IMR-90 (cell line): ENCODE results near the gene AKNA. TPM values are rescaled to one million over a fixed set of nuclear protein-coding genes. Genes with fewer than 3 reads are reported as not detected.
A peak's percentile ranks its signal among the peaks of the same experiment; 100 is the strongest.

Experiments
- ATAC-seq: fragments of 200-7000 bp; cut with Tn5 transposase; 2 replicates; pipeline ENCODE4 v1.9.1; 2020; ENCODE audit warnings: low read depth, mild to moderate bottlenecking, moderate library complexity
- BruUV-seq: library from RNA; stranded (reverse); fragments of 400-500 nt; replicated peaks from 2 replicates; lab custom pipeline; 2021; lab: Mats Ljungman, UMichigan
- CTCF ChIA-PET: fragments of 300-600 bp; formaldehyde crosslinking; extraction: SDS; loops from one replicate; lab custom pipeline; 2021; ENCODE audit warnings: antibody characterized with exemption; lab: Yijun Ruan, JAX
- POLR2A ChIA-PET: fragments of 300-600 bp; sonication (Branson Sonifier 250); formaldehyde crosslinking; loops from one replicate; lab custom pipeline; 2022; ENCODE audit warnings: antibody characterized with exemption; ENCODE audit not compliant: unreplicated experiment; lab: Charles Lee
- DNase-seq: peaks from one replicate; pipeline ENCODE4 v3.0.0; 2013
- H2AFZ ChIP-seq: replicated peaks from 2 replicates; pipeline ENCODE3; 2013; ENCODE audit warnings: low read length, mild to moderate bottlenecking; ENCODE audit not compliant: poor library complexity
- H2AK5ac ChIP-seq: 2 replicates; pipeline ENCODE4 v1.6.1; 2013; ENCODE audit warnings: low read depth, low read length, inconsistent platforms
- H2AK9ac ChIP-seq: replicated peaks from 2 replicates; pipeline ENCODE3; 2013; ENCODE audit warnings: mild to moderate bottlenecking, low read depth, low read length, moderate library complexity; ENCODE audit not compliant: poor library complexity
- H2BK120ac ChIP-seq: 2 replicates; pipeline ENCODE4 v1.6.1; 2013; ENCODE audit warnings: low read depth, low read length, inconsistent platforms
- H2BK15ac ChIP-seq: 3 replicates; pipeline ENCODE4 v1.6.1; 2013; ENCODE audit warnings: low read depth, low read length, inconsistent platforms
- H2BK20ac ChIP-seq: 2 replicates; pipeline ENCODE4 v1.6.1; 2013; ENCODE audit warnings: low read depth, mild to moderate bottlenecking, inconsistent platforms, low read length, moderate library complexity
- H2BK5ac ChIP-seq: 2 replicates; pipeline ENCODE4 v1.6.1; 2013; ENCODE audit warnings: mild to moderate bottlenecking, low read depth, low read length, inconsistent platforms; ENCODE audit not compliant: poor library complexity, severe bottlenecking
- H3K14ac ChIP-seq: replicated peaks from 2 replicates; pipeline ENCODE4 v1.6.1; 2013; ENCODE audit warnings: low read depth, low read length, inconsistent platforms
- H3K18ac ChIP-seq: 2 replicates; pipeline ENCODE4 v1.6.1; 2013; ENCODE audit warnings: low read depth, low read length, control low read depth
- H3K23ac ChIP-seq: 2 replicates; pipeline ENCODE4 v1.6.1; 2013; ENCODE audit warnings: low read depth, low read length, inconsistent platforms
- H3K27ac ChIP-seq: 2 replicates; pipeline ENCODE4 v1.5.1; 2013; ENCODE audit warnings: mild to moderate bottlenecking, control low read depth, low read length; ENCODE audit not compliant: insufficient read depth
- H3K27me3 ChIP-seq: 2 replicates; pipeline ENCODE4 v1.6.1; 2013; ENCODE audit warnings: low read length; ENCODE audit not compliant: control insufficient read depth, insufficient read depth
- H3K36me3 ChIP-seq: 2 replicates; pipeline ENCODE4 v1.6.1; 2013; ENCODE audit warnings: low read length, mixed read lengths; ENCODE audit not compliant: control insufficient read depth, insufficient read depth
- H3K4ac ChIP-seq: 2 replicates; pipeline ENCODE4 v1.6.1; 2013; ENCODE audit warnings: low read depth, low read length, inconsistent platforms
- H3K4me1 ChIP-seq: 2 replicates; pipeline ENCODE4 v1.6.1; 2013; ENCODE audit warnings: low read length, mixed read lengths; ENCODE audit not compliant: control insufficient read depth, insufficient read depth
- H3K4me2 ChIP-seq: 2 replicates; pipeline ENCODE4 v1.6.1; 2013; ENCODE audit warnings: low read depth, mild to moderate bottlenecking, control low read depth, low read length, moderate library complexity
- H3K4me3 ChIP-seq: 2 replicates; pipeline ENCODE4 v1.5.1; 2013; ENCODE audit warnings: low read depth, mild to moderate bottlenecking, control low read depth, low read length, moderate library complexity; ENCODE audit not compliant: insufficient read depth
- H3K56ac ChIP-seq: 2 replicates; pipeline ENCODE4 v1.6.1; 2013; ENCODE audit warnings: low read length, inconsistent platforms; ENCODE audit not compliant: insufficient read depth; ENCODE audit errors: extremely low read depth
- H3K79me1 ChIP-seq, 2 experiments: 2 replicates each; pipeline ENCODE4 v1.6.1; 2013; ENCODE audit warnings: low read length in 2 of 2, inconsistent platforms in 1 of 2, low read depth in 1 of 2
- H3K9ac ChIP-seq: 2 replicates; pipeline ENCODE4 v1.6.1; 2013; ENCODE audit warnings: low read depth, low read length, control low read depth
- H3K9me1 ChIP-seq: 2 replicates; pipeline ENCODE4 v1.6.1; 2013; ENCODE audit warnings: low read length, inconsistent platforms; ENCODE audit not compliant: insufficient read depth
- H3K9me3 ChIP-seq: 2 replicates; pipeline ENCODE4 v1.6.1; 2013; ENCODE audit warnings: low read length; ENCODE audit not compliant: control insufficient read depth, insufficient read depth
- H4K20me1 ChIP-seq: 2 replicates; pipeline ENCODE4 v1.6.1; 2013; ENCODE audit warnings: low read length, inconsistent platforms; ENCODE audit not compliant: insufficient read depth
- H4K5ac ChIP-seq: 2 replicates; pipeline ENCODE4 v1.6.1; 2013; ENCODE audit warnings: mild to moderate bottlenecking, low read depth, low read length, control low read depth
- H4K8ac ChIP-seq, 2 experiments: 2 replicates each; pipeline ENCODE4 v1.6.1; 2013; ENCODE audit warnings: low read depth in 2 of 2, low read length in 2 of 2, control low read depth in 1 of 2, inconsistent platforms in 1 of 2
- H4K91ac ChIP-seq: 2 replicates; pipeline ENCODE4 v1.6.1; 2013; ENCODE audit warnings: low read depth, low read length, inconsistent platforms; ENCODE audit not compliant: insufficient read depth
- BHLHE40 ChIP-seq: fragments of 150-350 bp; IDR thresholded peaks from 2 replicates; pipeline ENCODE4 v1.6.1; 2016; ENCODE audit warnings: mild to moderate bottlenecking, low read depth, low read length
- CEBPB ChIP-seq: IDR thresholded peaks from 2 replicates; pipeline ENCODE4 v1.6.1; 2012; ENCODE audit warnings: low read depth, low read length, improper control_type of control experiment
- CHD1 ChIP-seq: IDR thresholded peaks from 2 replicates; pipeline ENCODE4 v1.6.1; 2012; ENCODE audit warnings: low read depth, low read length, improper control_type of control experiment
- FOS ChIP-seq: fragments of 150-350 bp; IDR thresholded peaks from 2 replicates; pipeline ENCODE4 v1.6.1; 2016; ENCODE audit warnings: low read depth, low read length
- MAFK ChIP-seq: IDR thresholded peaks from 2 replicates; pipeline ENCODE4 v1.6.1; 2012; ENCODE audit warnings: low read depth, low read length, improper control_type of control experiment
- MAZ ChIP-seq: IDR thresholded peaks from 2 replicates; pipeline ENCODE4 v1.6.1; 2012; ENCODE audit warnings: low read depth, mild to moderate bottlenecking, low read length, improper control_type of control experiment, moderate library complexity, borderline replicate concordance
- MXI1 ChIP-seq: IDR thresholded peaks from 2 replicates; pipeline ENCODE4 v1.6.1; 2012; ENCODE audit warnings: low read depth, mild to moderate bottlenecking, low read length, moderate library complexity, borderline replicate concordance
- NFE2L2 ChIP-seq: fragments of 150-350 bp; IDR thresholded peaks from 2 replicates; pipeline ENCODE4 v1.6.1; 2016; ENCODE audit warnings: low read depth, mild to moderate bottlenecking, low read length
- POLR2A ChIP-seq: IDR thresholded peaks from 2 replicates; pipeline ENCODE4 v1.6.1; 2012; ENCODE audit warnings: mild to moderate bottlenecking, low read depth, low read length
- RAD21 ChIP-seq: IDR thresholded peaks from 2 replicates; pipeline ENCODE4 v1.6.1; 2012; ENCODE audit warnings: low read length, improper control_type of control experiment
- RCOR1 ChIP-seq: IDR thresholded peaks from 2 replicates; pipeline ENCODE4 v1.6.1; 2012; ENCODE audit warnings: mild to moderate bottlenecking, low read length, improper control_type of control experiment; ENCODE audit not compliant: insufficient replicate concordance
- SMC3 ChIP-seq: fragments of 150-350 bp; IDR thresholded peaks from 2 replicates; pipeline ENCODE4 v1.6.1; 2016; ENCODE audit warnings: low read depth, mild to moderate bottlenecking, antibody characterized with exemption, low read length, moderate library complexity
- WGBS, 2 experiments: methylation state at CpG; one replicate each; pipeline versions ENCODE4 v1.1.5 to v1.1.7; 2013; ENCODE audit warnings: missing lambda C conversion rate in 2 of 2; ENCODE audit not compliant: insufficient read length in 1 of 2; ENCODE audit errors: extremely low coverage in 2 of 2; 5-methylcytosine and 5-hydroxymethylcytosine counted together
- dilution Hi-C: fragments of 300-500 bp; cut with HindIII; formaldehyde crosslinking; loops from one replicate; pipeline ENCODE4 v1.14.3; 2018; ENCODE audit warnings: low sequenced_read_pairs; ENCODE audit not compliant: unreplicated experiment
- in situ Hi-C: fragments of 300-500 bp; cut with MboI; formaldehyde crosslinking; loops from 3 replicates; pipeline ENCODE4 v1.14.3; 2019; ENCODE audit warnings: low sequenced_read_pairs, inconsistent platforms, mixed read lengths
- intact Hi-C: fragments of 100-400 bp; cut with micrococcal nuclease; formaldehyde crosslinking; loops from 2 replicates; pipeline ENCODE4 v1.10.0; 2022
- polyA plus RNA-seq, 3 experiments: library from polyadenylated mRNA; depleted of rRNA; stranded (reverse); fragments of >200 nt; gene quantifications; 2 replicates each; pipeline ENCODE4 v1.2.3, GENCODE V29; 2012; ENCODE audit warnings: low replicate concordance in 1 of 3
- total RNA-seq: library from RNA; depleted of rRNA; stranded (reverse); fragments of >200 nt; gene quantifications from 2 replicates; pipeline ENCODE4 v1.2.3, GENCODE V29; 2012
- TF ChIP-seq, protein P1 (sequence below): fragments of 150-350 bp; IDR thresholded peaks from 2 replicates; pipeline ENCODE4 v1.6.1; 2017; ENCODE audit warnings: mild to moderate bottlenecking, antibody characterized with exemption, low read length, low read depth
- TF ChIP-seq, protein P2 (sequence below): conservative IDR thresholded peaks from 2 replicates; pipeline ENCODE4 v1.5.1; 2012; ENCODE audit warnings: mild to moderate bottlenecking, low read depth, low read length, improper control_type of control experiment

Gene AKNA
- total and polyA plus RNA-seq, 2 of the 4 experiments (the other 2 are of a cell fraction), result 2.7 to 7.3 TPM

DNA sequence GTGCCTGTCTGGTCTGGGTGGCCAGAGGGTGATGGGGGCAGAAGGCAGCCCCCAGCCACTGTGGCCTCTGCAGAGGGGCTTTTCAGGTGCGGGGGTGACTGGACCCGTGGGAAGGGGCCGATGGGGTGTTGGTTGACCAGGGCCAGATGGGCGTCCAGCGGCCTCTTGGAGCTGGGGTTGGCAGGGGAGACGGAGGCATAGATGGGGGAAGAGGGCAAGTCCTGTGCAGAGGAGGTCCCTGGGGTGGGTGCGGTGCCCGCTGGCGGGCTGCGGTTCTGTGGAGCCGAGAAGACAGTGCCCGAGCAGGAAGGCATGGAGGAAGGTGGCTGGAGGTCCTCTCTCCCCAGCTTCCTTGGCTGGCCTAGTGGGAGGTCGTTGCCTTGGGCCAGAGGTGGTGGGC is 18.7 kb upstream of the AKNA start:
- WGBS, 2 experiments, result 71% methylated on average over 6 of the region's 13 CpGs; no CpG with 5 or more reads in 1 of the 2 experiments
- dilution Hi-C loops (no loop called here), in situ Hi-C loops (loop anchor here (5.0 to 10.0 kb wide), 3 partner anchors 241 to 498 kb away; no protein-coding TSS in a partner anchor), intact Hi-C loops (loop anchor here (5.0 to 10.0 kb wide), 3 partner anchors 181 to 498 kb away; partner anchors contain the start of gene ATP6V1G1)
- Histone ChIP-seq H2AK9ac (no peak overlapping the region), H4K91ac (no peak overlapping the region), H4K5ac (no peak overlapping the region), H3K4ac (no peak overlapping the region), H3K9me1 (no peaks in the 10 kb centered on the region), H4K20me1 (0 out of 2 replicates have a peak, but pooled peaks cover 4% of the 10 kb centered on the region), H3K4me2 (no peak overlapping the region), H2BK20ac (no peak overlapping the region), H2BK15ac (no peak overlapping the region), H2AK5ac (0 out of 2 replicates have a peak overlapping the region, but pooled peaks have one; percentile 5), H3K9ac (no peak overlapping the region), H4K8ac (no peak overlapping the region), H3K27ac (no peak overlapping the region), H3K18ac (no peak overlapping the region), H2BK120ac (no peak overlapping the region), H3K56ac (no peak overlapping the region), H2AFZ (no peak overlapping the region), H3K27me3 (peaks cover 8% of the 10 kb centered on the region; the same call in 1 of the 2 replicates), H3K36me3 (no peaks in the 10 kb centered on the region), H3K14ac (no peak overlapping the region), H2BK5ac (no peak overlapping the region), H3K23ac (no peak overlapping the region), H3K4me3 (no peak overlapping the region), H3K4me1 (no peaks in the 10 kb centered on the region), H3K79me1 (no peaks in the 10 kb centered on the region), H3K9me3 (no peaks in the 10 kb centered on the region)
- BruUV-seq, result no TSS peak
- ATAC-seq (no peak), DNase-seq (no peak)
- no peak for TF ChIP-seq RAD21
- TF ChIP-seq, protein P1, sequence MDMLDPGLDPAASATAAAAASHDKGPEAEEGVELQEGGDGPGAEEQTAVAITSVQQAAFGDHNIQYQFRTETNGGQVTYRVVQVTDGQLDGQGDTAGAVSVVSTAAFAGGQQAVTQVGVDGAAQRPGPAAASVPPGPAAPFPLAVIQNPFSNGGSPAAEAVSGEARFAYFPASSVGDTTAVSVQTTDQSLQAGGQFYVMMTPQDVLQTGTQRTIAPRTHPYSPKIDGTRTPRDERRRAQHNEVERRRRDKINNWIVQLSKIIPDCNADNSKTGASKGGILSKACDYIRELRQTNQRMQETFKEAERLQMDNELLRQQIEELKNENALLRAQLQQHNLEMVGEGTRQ, result no peak
- no peak for TF ChIP-seq MXI1
- no peak for TF ChIP-seq POLR2A
- no peak for TF ChIP-seq SMC3
- no peak for TF ChIP-seq FOS
- TF ChIP-seq RCOR1, result no peak
- TF ChIP-seq CEBPB, result no peak
- TF ChIP-seq, protein P2, sequence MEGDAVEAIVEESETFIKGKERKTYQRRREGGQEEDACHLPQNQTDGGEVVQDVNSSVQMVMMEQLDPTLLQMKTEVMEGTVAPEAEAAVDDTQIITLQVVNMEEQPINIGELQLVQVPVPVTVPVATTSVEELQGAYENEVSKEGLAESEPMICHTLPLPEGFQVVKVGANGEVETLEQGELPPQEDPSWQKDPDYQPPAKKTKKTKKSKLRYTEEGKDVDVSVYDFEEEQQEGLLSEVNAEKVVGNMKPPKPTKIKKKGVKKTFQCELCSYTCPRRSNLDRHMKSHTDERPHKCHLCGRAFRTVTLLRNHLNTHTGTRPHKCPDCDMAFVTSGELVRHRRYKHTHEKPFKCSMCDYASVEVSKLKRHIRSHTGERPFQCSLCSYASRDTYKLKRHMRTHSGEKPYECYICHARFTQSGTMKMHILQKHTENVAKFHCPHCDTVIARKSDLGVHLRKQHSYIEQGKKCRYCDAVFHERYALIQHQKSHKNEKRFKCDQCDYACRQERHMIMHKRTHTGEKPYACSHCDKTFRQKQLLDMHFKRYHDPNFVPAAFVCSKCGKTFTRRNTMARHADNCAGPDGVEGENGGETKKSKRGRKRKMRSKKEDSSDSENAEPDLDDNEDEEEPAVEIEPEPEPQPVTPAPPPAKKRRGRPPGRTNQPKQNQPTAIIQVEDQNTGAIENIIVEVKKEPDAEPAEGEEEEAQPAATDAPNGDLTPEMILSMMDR, result no peak
- no peak for TF ChIP-seq BHLHE40
- no peak for TF ChIP-seq NFE2L2
- no peak for TF ChIP-seq MAFK
- no peak for TF ChIP-seq MAZ
- no peak for TF ChIP-seq CHD1
- POLR2A ChIA-PET, result no interaction called here
- CTCF ChIA-PET, result interaction anchor here (1.9 to 2.2 kb wide), 3 partner anchors 8 to 246 kb away, joined by 12 to 24 read pairs (median 15); no protein-coding TSS in a partner anchor
